HG02970 (cell line): ENCODE data around the gene LRRC8B.
"Not testable (repeated sequence)": the region's sequence is repeated elsewhere in the genome, so short reads cannot be mapped to it uniquely, and the experiment has no call there.

Experiments used
- ATAC-seq: cut with Tn5 transposase; IDR thresholded peaks from one replicate; pipeline ENCODE4 v1.9.1; 2021; ENCODE audit warnings: mild to moderate bottlenecking, moderate library complexity, moderate number of reproducible peaks; ENCODE audit not compliant: unreplicated experiment, low FRiP score

LRRC8B gene

GRCh38 chr1:89578946-89579684, 54.5 kb downstream of the LRRC8B start:
- ATAC-seq: no peak

- ATAC-seq: no peak
Measured at GRCh38 chr1:89580036-89580435, 55.4 kb downstream of the LRRC8B start.

GRCh38 chr1:89581859-89582258, 57.2 kb downstream of the LRRC8B start:
- ATAC-seq: no peak

GRCh38 chr1:89582571-89582970, 57.9 kb downstream of the LRRC8B start:
- ATAC-seq: no peak

- no peak for ATAC-seq
Measured at GRCh38 chr1:89584211-89584610, 59.6 kb downstream of the LRRC8B start.

- ATAC-seq: no peak
Measured at GRCh38 chr1:89584781-89585180, 60.2 kb downstream of the LRRC8B start.

GRCh38 chr1:89587729-89588161, 63.1 kb downstream of the LRRC8B start:
- no peak for ATAC-seq

GRCh38 chr1:89588480-89588879, 63.9 kb downstream of the LRRC8B start:
- no peak for ATAC-seq

- no peak for ATAC-seq
Measured at GRCh38 chr1:89589515-89589914, 64.9 kb downstream of the LRRC8B start.

- ATAC-seq: no peak
Measured at GRCh38 chr1:89590341-89591080, 65.9 kb downstream of the LRRC8B start.

- ATAC-seq: not testable (repeated sequence)
Measured at GRCh38 chr1:89592861-89593302, 68.3 kb downstream of the LRRC8B start.

GRCh38 chr1:89594096-89594740, 69.6 kb downstream of the LRRC8B start:
- ATAC-seq: no peak

GRCh38 chr1:89596698-89597097, 72.1 kb downstream of the LRRC8B start:
- no peak for ATAC-seq

GRCh38 chr1:89598450-89599331, 74.1 kb downstream of the LRRC8B start:
- no peak for ATAC-seq

GRCh38 chr1:89599332-89599630, 74.7 kb downstream of the LRRC8B start:
- ATAC-seq: no peak

GRCh38 chr1:89600451-89601224, 76.0 kb downstream of the LRRC8B start:
- ATAC-seq: no peak

- ATAC-seq: no peak
Measured at GRCh38 chr1:89602871-89603404, 78.3 kb downstream of the LRRC8B start.

GRCh38 chr1:89603651-89604413, 79.2 kb downstream of the LRRC8B start:
- no peak for ATAC-seq

GRCh38 chr1:89604414-89604735, 79.7 kb downstream of the LRRC8B start:
- no peak for ATAC-seq
